G401 (cell line): Measurements from ENCODE around the gene LAMB3. TPM values are rescaled to one million over a fixed set of nuclear protein-coding genes. Genes with fewer than 3 reads are reported as not detected.
A peak's percentile ranks its signal among the peaks of the same experiment; 100 is the strongest.

ENCODE experiments used
- DNase-seq: peaks from one replicate; pipeline ENCODE4 v3.0.0-alpha.2; 2015; ENCODE audit warnings: low spot score
- in situ Hi-C: cut with HindIII; loops from 2 replicates; pipeline ENCODE4 v1.10.0; 2016; ENCODE audit warnings: low sequenced_read_pairs, mixed read lengths
- total RNA-seq: library from RNA; depleted of rRNA; stranded (reverse); fragments of >200 nt; shearing (Covaris generic); gene quantifications from 2 replicates; pipeline ENCODE4 v1.2.3, GENCODE V29; 2014; rRNA removed

The LAMB3 gene
- total RNA-seq, 1 experiment from 2014 or later: not detected

- in situ Hi-C loops: loop anchor here (5.0 kb wide), 1 partner anchor 33 kb away; no protein-coding TSS in a partner anchor
- peak; percentile 26 for DNase-seq
Observed at GRCh38 chr1:209584231-209584672, 68.0 kb downstream of the LAMB3 start.

DNA sequence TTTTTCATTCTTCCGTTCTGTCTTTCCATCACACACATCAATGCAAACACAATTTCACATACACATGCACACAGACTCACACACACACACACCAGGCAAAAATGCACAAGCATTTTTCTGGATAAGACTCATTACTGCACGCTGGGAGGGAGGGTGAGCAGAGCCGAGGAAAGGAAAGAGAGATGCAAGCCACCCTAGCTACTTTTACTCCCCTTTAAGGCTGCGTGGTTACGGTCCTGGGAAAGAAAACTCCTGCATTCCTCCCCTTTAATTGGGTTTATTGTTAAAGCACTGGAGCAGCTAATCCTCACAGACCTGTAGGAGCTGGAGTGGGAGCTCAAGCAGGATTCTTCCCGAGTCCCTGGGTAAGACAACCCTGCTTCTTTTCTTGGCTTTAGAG lies 68.8 kb downstream of the LAMB3 start, which contains the start of gene CAMK1G:
Gene CAMK1G (plus strand): TSS at position 307 of the 400 bp plus-strand sequence. CDS start 11,270 bp downstream, outside the sequence.
- in situ Hi-C loops: loop anchor here (5.0 kb wide), 1 partner anchor 34 kb away; no protein-coding TSS in a partner anchor
- DNase-seq: peak; percentile 66

GRCh38 chr1:209580577-209580976 lies 71.6 kb downstream of the LAMB3 start:
- in situ Hi-C loops: loop anchor here (5.0 kb wide), 1 partner anchor 37 kb away; no protein-coding TSS in a partner anchor
- no peak for DNase-seq

- DNase-seq: no peak
- in situ Hi-C loops: no loop called here
Observed at GRCh38 chr1:209577346-209577745, 74.9 kb downstream of the LAMB3 start.

GRCh38 chr1:209576392-209577197 lies 75.6 kb downstream of the LAMB3 start:
- in situ Hi-C loops: no loop called here
- DNase-seq: peak; percentile 70

DNA sequence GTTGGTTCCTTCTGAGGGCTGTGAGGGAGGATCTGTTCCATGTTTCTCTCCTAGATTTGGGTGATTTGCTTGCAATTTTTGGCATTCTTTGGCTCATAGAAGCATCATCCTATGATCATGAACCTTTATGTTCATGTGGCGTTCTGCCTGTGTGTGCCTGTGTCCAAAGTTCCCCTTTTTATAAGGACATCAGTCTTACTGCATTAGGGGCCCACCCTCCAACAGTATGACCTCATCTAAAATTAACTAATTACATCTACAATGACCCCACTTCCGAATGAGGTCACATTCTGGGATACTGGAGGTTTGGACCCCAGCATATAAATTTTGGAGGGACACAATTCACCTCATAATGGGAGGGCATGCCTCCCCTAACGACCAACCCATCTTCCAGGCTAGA lies 81.5 kb downstream of the LAMB3 start:
- in situ Hi-C loops: no loop called here
- no peak for DNase-seq

GRCh38 chr1:209569455-209570207 lies 82.6 kb downstream of the LAMB3 start:
- in situ Hi-C loops: no loop called here

GRCh38 chr1:209567698-209568175 lies 84.5 kb downstream of the LAMB3 start:
- in situ Hi-C loops: no loop called here

More at GRCh38 chr1:209569455-209570207, 82.6 kb downstream of the LAMB3 start:
- peak; percentile 91 for DNase-seq

DNA sequence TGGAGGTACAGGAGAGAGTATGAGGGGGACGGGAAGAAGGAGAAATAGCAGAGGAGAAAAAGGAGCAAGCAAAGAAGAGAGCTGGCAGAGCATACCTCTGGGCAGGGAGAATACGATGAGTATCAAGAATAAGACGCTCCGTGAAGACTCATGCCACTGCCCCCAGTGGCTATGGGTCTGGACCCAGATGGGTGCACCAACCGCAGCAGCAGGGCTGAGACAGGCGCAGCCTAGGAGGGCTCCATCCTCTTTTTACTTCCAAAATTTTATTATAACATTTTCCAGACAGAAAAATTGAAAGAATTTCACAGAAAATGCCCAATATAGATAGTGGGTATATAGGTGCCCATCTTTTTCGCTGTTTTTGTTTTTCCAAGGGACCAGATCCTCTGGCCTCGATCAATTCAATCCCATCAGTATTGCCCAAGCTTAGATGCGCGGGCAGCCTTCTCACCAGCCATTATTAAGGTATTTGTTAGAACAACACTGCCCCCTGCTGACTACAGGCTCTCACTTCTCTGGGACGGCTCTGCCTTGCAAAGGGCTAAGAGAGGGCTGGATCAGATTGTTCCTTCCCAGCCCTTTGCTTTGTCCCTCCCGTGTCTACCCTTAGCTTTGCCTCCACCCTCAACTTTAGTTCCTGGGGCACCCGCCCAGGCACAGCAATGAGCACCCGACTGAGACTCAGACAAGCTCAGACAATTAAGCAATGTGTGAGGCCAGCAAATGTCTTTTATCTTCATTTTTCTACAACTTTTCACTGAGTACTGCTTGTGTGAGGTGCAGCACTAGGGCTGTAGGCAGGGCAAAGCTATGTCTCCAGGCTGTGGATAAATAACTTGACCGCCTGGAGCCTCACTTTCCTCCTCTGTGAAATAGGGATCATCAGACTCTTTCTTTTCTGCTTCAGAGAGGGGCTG lies 86.2 kb downstream of the LAMB3 start:
- in situ Hi-C loops: no loop called here

More at GRCh38 chr1:209567698-209568175, 84.5 kb downstream of the LAMB3 start:
- no peak for DNase-seq

More for the DNA sequence above, 86.2 kb downstream of the LAMB3 start:
- peak; percentile 89 for DNase-seq

Other genes starting within 250 kb of the LAMB3 start
- 1.5 and 2.3 TPM in 2 replicates for gene CAMK1G, start 68.7 kb downstream of the LAMB3 start, total RNA-seq
- gene G0S2, start 23.0 kb upstream of the LAMB3 start, total RNA-seq: not detected in 2 replicates
- gene HSD11B1, start 52.4 kb upstream of the LAMB3 start, total RNA-seq: not detected in 2 replicates
- 0.10 TPM in 1 of 2 replicates, not detected in the other for gene TRAF3IP3, start 103.6 kb upstream of the LAMB3 start, total RNA-seq
- gene C1orf74, start 132.1 kb upstream of the LAMB3 start, total RNA-seq: 6.2 and 9.0 TPM in 2 replicates
- not detected in 2 replicates for gene IRF6, start 153.7 kb upstream of the LAMB3 start, total RNA-seq
- 9.7 and 13.5 TPM in 2 replicates for gene UTP25, start 175.5 kb upstream of the LAMB3 start, total RNA-seq